Epithelial cell of proximal tubule (primary cell): Measurements from ENCODE around the gene ZEB1. TPM values are rescaled to one million over a fixed set of nuclear protein-coding genes. Genes with fewer than 3 reads are reported as not detected.

ENCODE experiments used
- DNase-seq: peaks from one replicate; pipeline ENCODE4 v3.0.0-alpha.2; 2011; ENCODE audit warnings: low read depth
- H3K4me3 ChIP-seq: 2 replicates; pipeline ENCODE4 v1.5.1; 2011; ENCODE audit warnings: low read depth, mild to moderate bottlenecking, low read length
- total RNA-seq: library from RNA; depleted of rRNA; stranded (reverse); fragments of >200 nt; gene quantifications from 2 replicates; pipeline ENCODE4 v1.2.3, GENCODE V29; 2015
- TF ChIP-seq, protein P1 (sequence below): conservative IDR thresholded peaks from 2 replicates; pipeline ENCODE4 v1.5.1; 2012; ENCODE audit warnings: low read depth, mild to moderate bottlenecking, low read length

Gene ZEB1
- total RNA-seq, 1 donor from 2014 or later: 16.0 TPM

DNA sequence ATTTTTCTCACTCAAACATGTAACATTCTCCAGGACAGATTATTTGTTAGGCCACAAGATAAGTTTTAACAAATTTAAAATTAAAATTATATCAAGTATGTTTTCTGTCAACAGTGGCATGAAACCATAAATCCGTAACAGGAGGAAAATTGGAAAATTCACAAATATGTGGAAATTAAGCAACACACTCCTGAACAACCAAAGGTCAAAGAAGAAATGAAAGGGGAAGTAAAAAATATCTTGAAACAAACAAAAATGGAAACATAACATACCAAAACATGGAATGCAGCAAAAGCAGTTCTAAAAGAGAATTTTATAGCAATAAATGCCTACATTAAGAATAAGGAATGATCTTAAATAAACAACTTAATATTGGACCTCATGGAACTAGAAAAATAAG is 147.3 kb downstream of the ZEB1 start:
- TF ChIP-seq, protein P1, sequence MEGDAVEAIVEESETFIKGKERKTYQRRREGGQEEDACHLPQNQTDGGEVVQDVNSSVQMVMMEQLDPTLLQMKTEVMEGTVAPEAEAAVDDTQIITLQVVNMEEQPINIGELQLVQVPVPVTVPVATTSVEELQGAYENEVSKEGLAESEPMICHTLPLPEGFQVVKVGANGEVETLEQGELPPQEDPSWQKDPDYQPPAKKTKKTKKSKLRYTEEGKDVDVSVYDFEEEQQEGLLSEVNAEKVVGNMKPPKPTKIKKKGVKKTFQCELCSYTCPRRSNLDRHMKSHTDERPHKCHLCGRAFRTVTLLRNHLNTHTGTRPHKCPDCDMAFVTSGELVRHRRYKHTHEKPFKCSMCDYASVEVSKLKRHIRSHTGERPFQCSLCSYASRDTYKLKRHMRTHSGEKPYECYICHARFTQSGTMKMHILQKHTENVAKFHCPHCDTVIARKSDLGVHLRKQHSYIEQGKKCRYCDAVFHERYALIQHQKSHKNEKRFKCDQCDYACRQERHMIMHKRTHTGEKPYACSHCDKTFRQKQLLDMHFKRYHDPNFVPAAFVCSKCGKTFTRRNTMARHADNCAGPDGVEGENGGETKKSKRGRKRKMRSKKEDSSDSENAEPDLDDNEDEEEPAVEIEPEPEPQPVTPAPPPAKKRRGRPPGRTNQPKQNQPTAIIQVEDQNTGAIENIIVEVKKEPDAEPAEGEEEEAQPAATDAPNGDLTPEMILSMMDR: no peak
- DNase-seq: no peak
- H3K4me3 ChIP-seq: no peak overlapping the region

DNA sequence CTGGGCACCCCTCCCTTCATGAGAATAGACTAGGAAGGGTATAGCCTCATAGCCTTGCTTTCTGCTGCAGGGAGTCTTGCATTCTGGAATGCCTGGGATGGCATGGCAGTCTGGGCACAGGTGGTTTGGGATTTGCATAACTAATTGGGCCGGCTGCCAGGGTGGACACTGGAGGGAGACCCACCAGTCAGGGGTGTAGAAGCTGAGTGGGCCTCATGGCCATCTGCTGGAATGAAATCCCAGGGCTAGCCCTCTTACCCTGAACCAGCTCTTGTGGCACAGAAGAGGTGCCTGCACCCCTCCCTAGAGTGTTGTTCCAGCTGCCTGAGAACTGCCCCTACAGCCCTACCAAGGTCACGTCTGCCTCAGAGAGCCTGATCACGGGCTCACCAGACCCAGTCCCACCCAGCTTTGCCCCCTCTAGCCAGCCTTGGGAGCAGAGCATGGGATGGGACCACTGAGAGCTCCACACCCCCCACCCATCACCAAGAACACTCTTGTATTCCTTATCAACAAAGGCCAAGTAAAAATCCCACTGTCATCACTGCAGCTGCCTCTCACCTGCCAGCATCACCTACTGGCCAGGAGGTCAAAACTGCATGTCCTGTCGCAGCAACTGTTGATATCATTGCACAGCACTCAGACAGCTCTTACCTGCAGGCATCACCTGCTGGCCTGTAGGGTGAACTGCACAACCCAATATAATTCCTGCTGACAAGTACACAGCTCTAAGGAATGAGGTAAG is 148.9 kb downstream of the ZEB1 start:
- TF ChIP-seq, protein P1: peak; percentile 66
- no peak overlapping the region for H3K4me3 ChIP-seq
- DNase-seq: no peak

DNA sequence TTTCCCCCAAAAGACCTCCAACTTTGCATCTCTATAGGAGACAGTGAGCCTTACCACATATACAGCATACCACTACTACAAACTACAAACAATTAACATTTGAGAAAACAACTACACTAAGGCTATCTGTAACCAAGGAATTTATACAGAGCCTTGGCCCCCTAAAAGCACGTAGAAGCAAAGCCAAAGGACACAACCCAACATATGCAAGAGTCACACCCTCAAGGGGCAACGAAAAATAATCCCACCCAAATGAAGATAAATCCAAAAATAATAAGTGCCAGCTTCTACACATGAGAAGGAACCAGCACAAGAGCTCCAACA is 149.5 kb downstream of the ZEB1 start:
- DNase-seq: no peak
- H3K4me3 ChIP-seq: no peak overlapping the region
- TF ChIP-seq, protein P1: no peak

DNA sequence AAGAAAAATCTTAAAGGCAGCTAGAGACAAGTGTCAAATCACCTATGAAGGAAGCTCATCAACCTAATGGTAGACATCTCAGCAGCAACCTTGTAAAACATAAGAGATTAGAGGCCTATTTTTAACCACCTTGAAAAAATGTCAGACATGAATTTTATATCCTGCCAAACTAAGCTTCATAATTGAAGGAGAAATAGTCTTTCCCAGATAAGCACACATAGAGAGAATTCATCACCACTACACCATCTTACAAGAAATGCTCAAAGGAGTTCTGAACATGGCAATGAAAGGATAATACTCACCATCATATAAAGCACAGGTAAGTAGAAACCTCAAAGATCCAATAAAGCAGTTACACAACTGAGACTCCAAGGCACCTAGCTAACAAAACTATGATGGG is 156.5 kb downstream of the ZEB1 start:
- TF ChIP-seq, protein P1: no peak
- DNase-seq: no peak
- no peak overlapping the region for H3K4me3 ChIP-seq

DNA sequence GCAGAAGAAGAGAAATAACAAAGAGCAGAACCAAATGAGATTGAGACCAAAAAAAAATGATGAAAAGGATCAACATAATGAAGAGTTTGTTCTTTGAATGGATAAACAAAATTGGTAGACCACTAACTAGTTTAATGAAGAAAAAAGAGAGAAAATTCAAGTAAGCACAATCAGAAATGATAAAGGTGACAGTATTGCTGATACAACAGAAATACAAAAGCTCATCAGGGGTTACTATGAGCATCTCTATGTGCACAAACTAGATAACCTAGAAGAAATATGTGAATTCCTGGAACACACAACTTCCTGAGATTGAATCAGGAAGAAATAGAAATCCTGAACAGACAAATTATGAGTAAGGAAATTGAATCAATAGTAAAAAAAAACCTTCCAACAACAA is 157.1 kb downstream of the ZEB1 start:
- H3K4me3 ChIP-seq: no peak overlapping the region
- DNase-seq: no peak
- TF ChIP-seq, protein P1: no peak

DNA sequence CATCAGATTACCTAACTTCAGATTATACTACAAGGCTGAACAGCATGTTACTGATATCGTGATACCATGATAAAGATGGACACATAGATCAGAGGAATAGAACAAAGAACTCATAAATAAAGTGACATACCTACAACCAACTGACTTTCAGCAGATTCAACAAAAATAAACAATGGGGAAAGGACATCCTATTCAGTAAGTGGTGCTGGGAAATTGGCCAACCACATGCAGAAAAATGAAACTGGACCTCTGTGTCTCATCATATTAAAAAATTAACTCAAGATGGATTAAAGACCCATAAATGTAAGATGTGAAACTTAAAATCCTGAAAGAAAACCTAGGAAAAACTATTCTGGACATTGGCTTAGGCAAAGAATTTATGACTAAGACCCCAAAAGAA is 158.6 kb downstream of the ZEB1 start:
- no peak overlapping the region for H3K4me3 ChIP-seq
- TF ChIP-seq, protein P1: no peak
- no peak for DNase-seq

DNA sequence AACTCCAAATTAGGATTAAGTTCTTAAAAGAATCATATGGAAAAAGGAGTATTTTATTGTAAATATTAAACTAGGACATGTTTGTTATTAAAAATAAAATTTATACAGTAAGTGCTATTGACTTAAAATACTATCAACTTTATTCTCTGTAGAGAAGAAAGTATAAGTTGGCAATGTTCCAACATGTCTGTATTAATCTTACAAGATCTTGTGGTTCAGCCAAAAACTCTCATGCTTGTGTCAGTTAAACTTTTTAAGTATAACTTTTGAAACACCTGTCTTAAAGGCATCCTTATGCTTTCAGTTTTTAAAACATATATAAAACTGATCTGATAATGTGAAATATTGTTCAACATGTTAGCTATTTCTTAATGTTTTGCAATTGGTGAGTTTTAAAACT is 160.7 kb downstream of the ZEB1 start:
- TF ChIP-seq, protein P1: no peak
- no peak overlapping the region for H3K4me3 ChIP-seq
- no peak for DNase-seq
